VCaP (cell line): ENCODE data around the gene LRG1.

ENCODE experiments used
- H3K27ac ChIP-seq: fragments of 450-650 bp; 2 replicates; pipeline ENCODE4 v1.5.1; 2017
- CTCF ChIP-seq: fragments of 450-650 bp; conservative IDR thresholded peaks from 2 replicates; pipeline ENCODE4 v1.5.1; 2017; ENCODE audit warnings: mild to moderate bottlenecking, moderate library complexity

LRG1 gene

DNA sequence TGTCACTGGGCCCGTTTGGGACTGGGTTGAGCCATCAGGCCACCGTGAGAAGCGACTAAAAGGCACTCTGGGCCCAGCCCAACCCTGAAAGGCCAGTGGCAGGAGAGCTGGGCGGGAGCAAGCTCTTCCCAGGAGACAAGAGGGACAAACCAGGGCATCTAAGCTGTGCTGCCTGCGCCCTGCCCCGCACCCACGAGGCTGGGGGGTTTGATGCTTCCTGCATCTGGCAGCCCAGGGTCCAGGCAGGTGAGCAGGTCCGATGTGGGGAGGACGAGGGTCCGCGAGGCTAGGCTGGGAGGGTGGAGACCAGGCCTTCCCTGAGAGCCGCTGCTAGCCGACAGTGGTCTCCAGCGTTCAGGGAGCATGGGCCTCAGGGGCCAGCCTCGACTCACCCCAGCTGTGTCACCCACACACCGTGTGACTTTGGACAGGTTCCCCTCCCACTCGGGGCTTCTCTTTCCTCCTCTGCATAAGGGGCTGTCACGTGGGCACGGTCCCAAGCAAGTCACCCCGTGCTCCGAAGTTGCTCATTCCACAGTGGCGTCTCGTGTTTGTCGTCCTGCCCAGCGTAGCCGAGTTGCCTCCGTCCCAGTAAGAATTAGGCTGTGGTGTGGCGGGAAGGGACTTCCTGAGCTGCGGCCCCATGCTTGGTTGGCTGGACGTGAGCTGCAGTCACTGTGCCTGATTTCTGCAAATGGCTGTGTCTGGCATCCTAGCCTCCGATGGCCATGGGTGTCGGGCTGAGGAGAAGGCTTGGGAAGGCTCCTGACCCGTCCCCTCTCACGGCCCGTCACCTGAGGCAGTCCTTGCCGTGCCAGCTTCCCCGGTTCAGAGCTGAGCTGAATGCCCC, 37.3 kb downstream of the LRG1 start:
- no peak overlapping the region for H3K27ac ChIP-seq

GRCh38 chr19:4501691-4502090, 38.1 kb downstream of the LRG1 start:
- TF ChIP-seq CTCF: no peak
- no peak overlapping the region for H3K27ac ChIP-seq

More for the DNA sequence above, 37.3 kb downstream of the LRG1 start:
- TF ChIP-seq CTCF: no peak

DNA sequence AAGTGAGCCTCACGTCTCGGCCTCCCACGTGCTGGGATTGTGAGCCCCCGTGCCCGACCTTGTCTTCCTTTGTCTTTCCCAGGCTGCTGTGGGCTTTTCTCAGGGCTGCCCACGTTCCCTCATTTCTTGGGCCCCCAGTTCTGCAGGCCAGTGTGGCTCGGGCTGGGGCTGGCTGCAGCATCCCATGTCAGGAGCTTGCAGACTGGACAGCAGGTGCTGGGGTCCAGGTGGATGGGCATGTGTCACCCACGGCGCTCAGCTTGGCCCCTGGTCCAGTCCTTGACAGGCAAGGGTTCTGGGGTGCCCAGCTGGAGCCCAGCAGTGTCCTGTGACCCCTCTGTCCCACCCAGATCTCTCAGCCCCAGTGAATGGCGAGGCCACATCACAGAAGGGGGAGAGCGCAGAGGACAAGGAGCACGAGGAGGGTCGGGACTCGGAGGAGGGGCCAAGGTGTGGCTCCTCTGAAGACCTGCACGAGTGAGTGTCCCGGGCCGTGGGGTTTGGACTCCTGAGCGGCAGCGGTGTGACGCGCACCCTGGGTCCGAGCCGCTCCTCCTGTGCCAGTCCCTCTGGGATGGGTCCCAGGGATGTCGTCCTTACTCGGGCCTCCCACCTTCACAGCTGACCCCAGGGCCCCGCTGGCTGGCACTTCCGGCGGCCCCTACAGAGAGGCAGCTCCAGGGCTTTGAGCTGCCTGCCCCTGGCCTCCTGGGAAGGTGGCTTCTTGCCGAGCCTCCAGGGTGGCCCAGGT, 38.8 kb downstream of the LRG1 start:
- TF ChIP-seq CTCF: no peak
- H3K27ac ChIP-seq: no peak overlapping the region

DNA sequence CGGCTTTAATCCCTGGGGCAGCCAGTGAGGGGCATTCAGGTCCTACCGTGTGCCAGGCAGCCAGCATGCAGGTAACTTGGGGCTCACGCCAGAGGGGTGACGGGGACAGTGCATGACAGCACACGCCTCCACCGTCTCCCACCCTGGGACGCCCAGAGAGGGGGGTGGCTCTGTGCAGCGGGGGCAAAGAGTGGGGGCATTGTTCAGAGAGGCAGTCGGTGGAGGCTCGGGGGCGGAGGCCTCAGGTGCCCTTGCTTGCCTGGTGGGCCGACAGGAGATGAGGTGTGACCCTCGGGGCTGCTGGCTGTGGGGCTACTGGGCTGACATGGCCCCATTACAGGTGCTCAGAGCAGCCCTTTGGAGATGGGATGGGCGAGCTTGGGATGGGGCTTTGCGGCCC, 40.0 kb downstream of the LRG1 start:
- no peak for TF ChIP-seq CTCF
- H3K27ac ChIP-seq: no peak overlapping the region

DNA sequence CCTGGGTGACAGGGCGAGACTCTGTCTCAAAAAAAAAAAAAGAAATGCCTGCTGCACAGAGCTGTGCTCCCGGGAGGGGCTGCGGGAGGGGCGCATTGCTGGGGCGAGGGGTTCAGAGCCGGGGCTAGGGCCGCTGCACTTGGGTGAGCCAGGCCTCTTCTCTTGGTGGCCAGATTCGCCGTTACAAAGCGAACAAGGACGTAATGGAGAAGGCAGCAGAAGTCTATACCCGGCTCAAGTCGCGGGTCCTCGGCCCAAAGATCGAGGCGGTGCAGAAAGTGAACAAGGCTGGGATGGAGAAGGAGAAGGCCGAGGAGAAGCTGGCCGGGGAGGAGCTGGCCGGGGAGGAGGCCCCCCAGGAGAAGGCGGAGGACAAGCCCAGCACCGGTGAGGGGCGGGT, 40.5 kb downstream of the LRG1 start:
- no peak for TF ChIP-seq CTCF

GRCh38 chr19:4498694-4499093, 41.1 kb downstream of the LRG1 start:
- TF ChIP-seq CTCF: no peak
- no peak overlapping the region for H3K27ac ChIP-seq

More for the DNA sequence above, 40.5 kb downstream of the LRG1 start:
- no peak overlapping the region for H3K27ac ChIP-seq

GRCh38 chr19:4497770-4498389, 42.0 kb downstream of the LRG1 start:
- TF ChIP-seq CTCF: no peak
- no peak overlapping the region for H3K27ac ChIP-seq
